Adipose tissue (tissue), 3 donors: Measurements from ENCODE around the gene MESP2. TPM values are rescaled to one million over a fixed set of nuclear protein-coding genes. Genes with fewer than 3 reads are reported as not detected.
A peak's percentile ranks its signal among the peaks of the same experiment; 100 is the strongest.

Source experiments
- H3K27ac ChIP-seq: one replicate; pipeline ENCODE4 v1.5.1; 2013; ENCODE audit warnings: low read depth, low read length
- WGBS, 3 donors: extraction: QIAGEN DNeasy Blood & Tissue Kit; methylation state at CpG; one replicate each; pipeline ENCODE4 v1.1.7; 2013; 5-methylcytosine and 5-hydroxymethylcytosine counted together
- polyA plus RNA-seq, 3 donors: library from polyadenylated mRNA; stranded (reverse); fragments of 200-250 nt; gene quantifications; one replicate each; pipeline ENCODE4 v1.2.3, GENCODE V29; 2013
- donor health status: healthy with polysubstance abuse.
- donor health status: Bipolar disorder and iron deficiency.
- donor health status: healthy.

Gene MESP2
- polyA plus RNA-seq, 3 donors, result 0.21 to 1.5 (median 0.39) TPM

- no peak overlapping the region for H3K27ac ChIP-seq
- WGBS, 3 donors, result 93 to 94% (median 93%) methylated on average over 6 of the region's 6 CpGs
Observed at GRCh38 chr15:89807689-89808088, 31.6 kb downstream of the MESP2 start.

DNA sequence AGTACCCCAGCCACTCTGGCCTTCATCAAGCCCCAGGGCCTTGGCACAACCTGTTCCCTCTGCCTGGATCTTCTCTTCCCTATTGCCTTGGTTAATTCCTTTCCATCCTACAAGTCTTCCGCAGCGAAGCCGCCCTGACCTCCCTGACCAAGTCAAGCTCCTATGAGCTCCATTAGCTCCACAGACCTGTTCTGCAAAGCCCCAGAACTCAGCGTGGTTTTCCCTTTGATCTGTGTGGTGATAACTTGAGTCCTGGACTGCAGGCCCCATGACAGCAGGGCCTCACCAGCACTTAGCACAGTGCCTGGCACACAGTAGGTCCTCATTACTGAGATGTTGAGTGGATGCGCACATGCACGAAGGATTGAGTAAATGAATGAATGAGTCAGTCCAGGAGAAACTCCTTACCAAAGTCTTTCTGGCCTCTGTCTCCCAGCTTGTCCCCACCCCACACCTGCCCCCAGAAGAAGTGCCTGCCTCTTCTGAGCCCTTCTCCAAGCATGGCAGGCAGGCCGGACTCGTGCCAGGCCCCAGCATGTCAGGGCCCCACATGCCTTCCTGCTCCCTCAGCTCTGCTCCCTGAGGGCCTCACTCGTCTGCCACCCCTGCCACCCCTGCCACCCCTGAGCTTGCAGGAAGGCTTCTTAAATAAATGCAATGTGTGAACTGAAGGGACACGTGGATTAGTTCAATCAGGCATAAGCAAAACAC, 32.2 kb downstream of the MESP2 start:
- H3K27ac ChIP-seq, result no peak overlapping the region
- 75 to 91% (median 89%) methylated on average over 10 of the region's 10 CpGs for WGBS, 3 donors

- no peak overlapping the region for H3K27ac ChIP-seq
- WGBS, 3 donors, result 51 to 84% (median 80%) methylated on average over 8 of the region's 8 CpGs
Observed at GRCh38 chr15:89809093-89809786, 33.1 kb downstream of the MESP2 start.

- WGBS, 3 donors, result 97 to 100% (median 98%) methylated on average over 5 of the region's 5 CpGs
Observed at GRCh38 chr15:89809787-89810148, 33.6 kb downstream of the MESP2 start.

DNA sequence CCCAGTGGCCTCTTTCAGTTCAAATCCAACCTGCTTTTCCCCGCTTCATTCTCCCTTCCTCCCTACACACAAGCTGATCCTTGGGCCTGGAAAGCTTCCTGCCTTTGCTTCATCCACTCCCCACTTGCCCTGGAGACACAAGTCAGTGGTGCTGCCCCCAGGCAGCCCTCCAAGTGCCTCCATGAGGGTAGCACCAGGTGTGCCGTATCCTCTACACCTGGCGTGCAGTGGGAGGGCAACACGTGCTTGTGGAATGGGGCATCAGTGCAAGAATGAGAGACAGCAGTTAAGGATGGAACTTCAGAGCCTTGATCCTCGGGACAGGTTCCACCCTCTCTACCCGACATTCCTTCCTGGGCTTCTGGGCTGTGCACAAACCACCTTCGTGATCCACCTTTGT, 34.7 kb downstream of the MESP2 start:
- no peak overlapping the region for H3K27ac ChIP-seq
- WGBS, 3 donors, result 92 to 95% (median 94%) methylated on average over 7 of the region's 7 CpGs

More at GRCh38 chr15:89809787-89810148, 33.6 kb downstream of the MESP2 start:
- H3K27ac ChIP-seq, result no peak overlapping the region

GRCh38 chr15:89812011-89812846, 36.1 kb downstream of the MESP2 start:
- WGBS, 3 donors, result 48 to 55% (median 50%) methylated on average over 8 of the region's 8 CpGs
- H3K27ac ChIP-seq, result no peak overlapping the region

GRCh38 chr15:89812847-89813320, 36.8 kb downstream of the MESP2 start:
- H3K27ac ChIP-seq, result no peak overlapping the region
- WGBS, 3 donors, result 88 to 98% (median 97%) methylated on average over 7 of the region's 7 CpGs

DNA sequence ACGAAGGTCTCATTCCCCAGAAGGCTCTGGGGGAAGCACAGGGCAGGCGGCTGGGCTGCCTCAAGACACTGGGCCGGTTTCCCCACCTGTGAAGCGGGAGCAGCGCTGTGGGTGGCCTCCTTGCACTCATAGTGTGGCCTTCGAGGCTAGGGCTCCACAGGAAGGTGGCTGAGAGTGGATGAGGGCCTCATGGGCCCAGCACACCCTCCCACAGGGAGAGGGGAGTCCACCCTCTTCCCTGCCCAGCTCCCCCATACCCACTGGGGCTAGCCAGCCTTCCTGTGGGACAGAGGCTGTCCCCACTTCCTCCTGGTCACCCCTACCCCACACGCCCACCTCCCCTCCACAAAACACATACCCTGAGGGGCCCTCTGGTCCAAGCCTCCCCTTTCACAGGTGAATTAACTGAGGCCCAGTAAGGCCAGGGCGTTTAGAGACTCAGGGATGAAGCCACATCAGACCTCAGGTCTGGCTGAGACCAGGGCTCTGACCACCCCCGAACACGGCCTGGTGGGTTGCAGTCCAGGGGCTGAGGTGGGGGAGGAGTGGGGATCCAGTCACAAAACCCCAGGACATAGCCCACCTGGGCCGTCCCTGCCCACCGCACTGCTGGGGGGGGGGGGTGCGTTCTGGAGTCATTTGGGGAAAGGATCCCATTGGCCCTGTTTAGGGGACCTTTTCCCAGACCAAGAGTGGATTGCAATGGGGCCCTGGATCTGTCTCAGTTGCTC, 37.4 kb downstream of the MESP2 start:
- no peak overlapping the region for H3K27ac ChIP-seq
- WGBS, 3 donors, result 63 to 90% (median 65%) methylated on average over 12 to 13 of the region's 13 CpGs

DNA sequence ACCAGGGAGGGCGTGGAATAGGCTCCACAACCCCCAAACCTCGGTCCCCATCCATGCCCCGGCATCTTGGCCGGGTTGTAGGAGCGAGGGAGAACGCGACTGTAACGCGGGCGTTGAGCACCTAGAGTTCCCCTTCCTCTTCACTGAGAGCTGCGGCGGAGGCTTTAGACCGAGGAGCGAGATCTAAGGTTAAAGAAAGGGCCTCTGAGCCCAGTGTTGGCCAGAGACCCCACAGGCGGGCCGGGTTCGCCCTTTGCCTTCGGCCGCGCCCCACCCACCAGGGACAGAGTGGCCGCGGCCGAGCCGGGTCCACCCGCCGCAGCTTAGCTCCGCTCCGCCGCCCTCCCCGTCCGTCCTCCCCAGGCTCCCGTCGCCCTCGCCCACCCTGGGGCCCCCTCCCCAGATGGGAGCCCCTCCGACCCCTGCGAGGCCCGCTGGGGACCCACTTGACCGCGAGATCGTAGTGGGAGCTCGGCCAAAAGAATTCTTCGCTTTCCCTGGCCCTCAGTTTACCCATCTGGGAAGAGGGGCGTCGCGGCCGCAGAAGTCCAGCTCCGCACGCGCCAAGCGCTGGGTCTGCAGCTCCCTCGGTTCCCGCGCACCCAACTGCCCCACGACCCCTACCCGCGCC, 38.1 kb downstream of the MESP2 start:
- H3K27ac ChIP-seq, result no peak overlapping the region
- 8 to 28% (median 10%) methylated on average over 55 to 56 of the region's 56 CpGs for WGBS, 3 donors

DNA sequence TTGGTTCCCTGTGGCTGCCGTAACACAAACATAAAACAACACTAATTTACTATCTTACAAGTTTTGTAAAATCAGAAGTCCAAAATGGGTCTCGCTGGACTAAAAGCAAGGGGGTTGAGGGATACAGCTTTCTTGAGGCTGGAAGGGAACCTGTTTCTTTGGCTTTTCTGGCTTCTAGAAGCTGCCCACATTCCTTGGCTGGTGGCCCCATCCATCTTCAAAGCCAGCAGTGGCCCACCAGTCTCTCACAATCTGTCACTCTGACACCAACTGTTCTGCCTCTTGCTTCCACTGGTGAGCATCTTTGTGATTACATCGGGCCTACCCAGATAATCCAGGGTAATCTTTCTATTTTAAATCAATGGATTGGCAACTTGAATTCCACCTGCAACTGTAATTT, 39.6 kb downstream of the MESP2 start:
- 90 to 98% (median 96%) methylated on average over 3 of the region's 3 CpGs for WGBS, 3 donors
- H3K27ac ChIP-seq, result no peak overlapping the region

DNA sequence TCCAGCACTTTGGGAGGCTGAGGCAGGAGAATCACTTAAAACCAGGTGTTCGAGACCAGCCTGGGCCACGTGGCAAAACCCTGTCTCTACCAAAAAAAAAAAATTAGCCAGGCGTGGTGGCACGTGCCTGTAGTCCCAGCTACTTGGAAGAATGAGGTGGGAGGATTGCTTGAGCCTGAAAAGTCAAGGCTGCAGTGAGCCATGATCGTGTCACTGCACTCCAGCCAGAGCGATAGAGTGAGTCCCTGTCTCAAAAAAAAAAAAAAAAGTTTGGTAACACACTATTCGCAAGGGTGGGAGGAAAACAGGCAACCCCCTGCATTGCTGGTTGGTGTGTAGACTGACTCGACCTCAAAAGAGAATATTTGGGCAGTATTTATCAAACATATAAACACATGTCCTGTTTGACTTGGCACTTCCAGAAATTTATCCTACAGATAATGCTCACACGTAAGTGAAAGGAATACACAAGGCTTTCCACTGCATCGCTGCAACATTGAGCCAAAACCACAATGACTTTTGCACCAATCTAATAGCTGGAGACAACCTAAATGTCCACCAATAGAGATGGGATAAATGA, 41.7 kb downstream of the MESP2 start:
- 40 to 79% (median 67%) methylated on average over 10 of the region's 10 CpGs for WGBS, 3 donors
- no peak overlapping the region for H3K27ac ChIP-seq

DNA sequence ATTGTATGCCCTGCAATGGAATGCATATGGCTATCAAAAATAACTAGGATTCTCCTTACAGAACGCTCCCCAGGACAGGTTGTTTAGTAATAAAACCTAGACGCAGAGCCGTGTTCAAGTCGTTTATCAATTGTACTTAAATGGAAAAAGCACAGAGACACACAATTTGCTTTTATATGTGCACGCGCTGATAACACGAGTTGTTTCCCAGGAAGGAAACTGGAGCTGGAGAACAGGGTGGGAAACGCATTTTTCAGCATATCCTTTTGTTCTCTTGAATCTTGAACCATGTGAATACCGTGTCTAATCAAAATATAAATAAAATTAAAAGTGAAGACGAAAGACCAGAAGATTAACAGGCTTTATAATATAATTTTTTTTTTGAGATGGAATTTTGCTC, 42.2 kb downstream of the MESP2 start:
- WGBS, 3 donors, result 48 to 61% (median 53%) methylated on average over 10 of the region's 10 CpGs
- H3K27ac ChIP-seq, result no peak overlapping the region

DNA sequence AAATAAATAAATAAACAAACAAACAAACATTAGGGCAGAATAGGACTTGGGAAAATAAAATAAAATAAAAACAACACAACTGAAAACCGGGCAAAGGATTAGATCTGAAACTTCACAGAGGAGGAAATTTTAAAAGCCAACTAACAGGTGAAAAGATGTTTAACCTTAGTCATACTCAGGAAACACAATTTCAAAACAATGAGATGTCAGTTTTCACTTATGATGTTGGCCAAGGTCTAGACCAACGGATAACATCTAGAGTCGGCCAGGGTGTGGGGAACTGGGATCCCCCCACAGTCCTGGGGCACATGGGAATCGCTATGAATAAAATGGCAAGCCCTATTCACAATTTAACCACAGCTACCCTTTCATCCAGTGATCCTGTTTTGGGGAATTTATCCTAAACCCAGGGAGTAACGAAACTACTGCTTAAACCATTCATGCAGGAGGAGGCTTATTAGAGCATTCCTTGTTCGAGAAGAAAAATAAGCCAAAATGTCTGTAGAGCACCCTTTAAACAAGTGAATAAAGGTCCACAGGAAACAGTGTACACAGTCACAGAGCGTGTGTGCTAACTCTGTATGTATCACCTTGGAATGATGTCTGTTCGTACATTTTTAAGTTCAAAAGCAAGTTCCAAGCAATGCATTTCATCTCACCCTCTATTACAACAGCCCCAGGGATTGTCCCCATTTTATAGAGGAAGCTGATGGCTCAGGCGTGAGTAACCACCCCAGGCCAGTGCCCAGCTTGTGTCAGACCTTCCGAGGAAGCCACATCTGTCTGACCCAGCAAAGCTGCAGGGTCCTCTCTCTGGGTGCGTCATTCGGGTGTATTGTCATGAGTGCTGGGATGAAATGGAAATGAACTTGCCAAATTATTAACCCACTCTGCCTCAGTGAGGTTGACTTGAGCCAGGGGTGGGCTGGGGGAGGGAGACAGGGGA, 44.8 kb downstream of the MESP2 start:
- 40 to 73% (median 49%) methylated on average over 12 of the region's 12 CpGs for WGBS, 3 donors
- no peak overlapping the region for H3K27ac ChIP-seq

- H3K27ac ChIP-seq, result no peak overlapping the region
- 64 to 71% (median 68%) methylated on average over 11 of the region's 11 CpGs for WGBS, 3 donors
Observed at GRCh38 chr15:89822026-89822425, 45.9 kb downstream of the MESP2 start.

- H3K27ac ChIP-seq, result no peak overlapping the region
- WGBS, 3 donors, result 77 to 88% (median 82%) methylated on average over 5 of the region's 5 CpGs
Observed at GRCh38 chr15:89822611-89822950, 46.4 kb downstream of the MESP2 start.

GRCh38 chr15:89822951-89823711, 47.0 kb downstream of the MESP2 start:
- WGBS, 3 donors, result 56 to 90% (median 62%) methylated on average over 5 to 7 of the region's 7 CpGs
- H3K27ac ChIP-seq, result peak overlapping the region; percentile 77
